HG02678 (cell line): ENCODE measurements around the gene GXYLT1.
A peak's percentile ranks its signal among the peaks of the same experiment; 100 is the strongest.
"Not testable (repeated sequence)": the region's sequence is repeated elsewhere in the genome, so short reads cannot be mapped to it uniquely, and the experiment has no call there.

Source experiments
- ATAC-seq: cut with Tn5 transposase; IDR thresholded peaks from one replicate; pipeline ENCODE4 v1.9.1; 2021; ENCODE audit warnings: mild to moderate bottlenecking, moderate library complexity; ENCODE audit not compliant: unreplicated experiment

The GXYLT1 gene

GRCh38 chr12:42144408-42145196, at the start of gene GXYLT1:
TSS of gene GXYLT1 (minus strand) at chr12:42144874. CDS start at chr12:42144646, 228 bp downstream.
- ATAC-seq, result peak; percentile 95

GRCh38 chr12:42192686-42193085, 48.0 kb upstream of the GXYLT1 start:
- ATAC-seq, result no peak

GRCh38 chr12:42192258-42192657, 47.6 kb upstream of the GXYLT1 start:
- no peak for ATAC-seq

- ATAC-seq, result no peak
Observed at GRCh38 chr12:42190376-42190775, 45.7 kb upstream of the GXYLT1 start.

DNA sequence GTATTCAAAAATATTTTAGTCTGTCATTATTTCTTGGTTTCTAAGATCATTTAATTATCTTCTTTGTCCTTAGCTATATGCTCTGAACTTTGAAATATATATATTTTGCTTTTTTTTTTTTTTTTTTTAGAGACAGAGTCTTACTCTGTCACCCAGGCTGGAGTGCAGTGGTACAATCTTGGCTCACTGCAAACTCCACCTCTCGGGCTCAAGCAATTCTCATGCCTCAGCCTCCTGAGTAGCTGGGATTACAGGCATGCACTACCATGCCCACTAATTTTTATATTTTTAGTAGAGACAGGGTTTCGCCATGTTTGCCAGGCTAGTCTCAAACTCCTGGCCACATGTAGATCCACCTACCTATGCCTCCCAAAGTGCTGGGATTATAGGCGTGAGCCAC, 43.6 kb upstream of the GXYLT1 start:
- ATAC-seq, result not testable (repeated sequence)

- ATAC-seq, result no peak
Observed at GRCh38 chr12:42187799-42188198, 43.1 kb upstream of the GXYLT1 start.

- peak; percentile 59 for ATAC-seq
Observed at GRCh38 chr12:42186793-42187192, 42.1 kb upstream of the GXYLT1 start.

DNA sequence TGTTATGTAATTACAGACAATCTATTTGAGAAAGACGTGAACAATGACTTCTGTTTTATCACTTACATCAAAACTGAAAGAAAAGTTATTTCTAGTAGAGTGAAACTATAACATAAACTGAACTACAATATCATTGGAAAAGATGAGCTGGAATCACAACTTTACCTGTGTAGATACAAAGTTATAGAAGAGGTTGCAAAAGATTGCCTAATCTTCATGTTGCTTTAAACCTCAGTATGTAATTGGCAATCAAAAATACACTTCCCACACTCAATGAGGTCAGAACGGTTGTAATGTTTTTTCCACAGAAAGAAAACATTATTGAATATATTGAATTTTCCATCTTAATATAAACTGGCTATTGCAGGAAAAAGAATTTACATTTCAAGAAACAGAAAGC, 37.7 kb upstream of the GXYLT1 start:
- no peak for ATAC-seq

GRCh38 chr12:42180990-42181596, 36.4 kb upstream of the GXYLT1 start:
- ATAC-seq, result no peak

DNA sequence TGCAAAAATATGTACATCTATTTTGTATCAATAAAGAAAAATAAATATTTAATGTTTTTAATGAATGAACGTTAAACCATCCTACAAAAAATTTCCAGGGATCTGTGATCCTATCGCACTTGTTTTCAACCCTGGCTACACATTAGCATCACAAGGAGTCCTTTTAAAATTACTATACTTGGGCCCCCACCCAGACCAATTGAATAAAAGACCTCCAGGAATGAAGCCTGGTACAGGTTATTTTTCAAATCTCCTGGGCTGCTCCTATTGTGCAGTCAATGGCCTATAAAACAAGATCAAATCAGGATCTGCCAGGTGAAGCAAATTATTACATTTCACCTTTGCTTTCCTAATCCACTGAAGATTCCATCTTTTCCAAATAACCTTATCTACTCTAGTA, 33.4 kb upstream of the GXYLT1 start:
- no peak for ATAC-seq

DNA sequence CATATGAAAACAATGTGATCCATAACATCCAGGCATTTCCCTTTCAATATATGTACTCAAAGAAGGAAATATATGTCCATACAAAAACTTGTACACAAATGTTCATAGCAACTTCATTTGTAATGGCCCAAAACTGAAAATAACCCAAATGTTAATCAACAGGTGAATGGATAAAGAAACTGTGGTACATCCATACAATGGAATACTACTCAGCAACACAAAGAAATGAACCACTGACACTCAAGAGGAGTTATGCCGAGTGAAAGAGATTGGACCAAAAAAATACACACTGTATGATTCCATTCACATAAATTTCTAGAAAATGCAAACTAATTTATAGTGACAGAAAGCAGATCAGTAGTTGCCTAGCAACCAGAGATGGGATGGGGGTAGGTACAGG, 30.3 kb upstream of the GXYLT1 start:
- no peak for ATAC-seq

DNA sequence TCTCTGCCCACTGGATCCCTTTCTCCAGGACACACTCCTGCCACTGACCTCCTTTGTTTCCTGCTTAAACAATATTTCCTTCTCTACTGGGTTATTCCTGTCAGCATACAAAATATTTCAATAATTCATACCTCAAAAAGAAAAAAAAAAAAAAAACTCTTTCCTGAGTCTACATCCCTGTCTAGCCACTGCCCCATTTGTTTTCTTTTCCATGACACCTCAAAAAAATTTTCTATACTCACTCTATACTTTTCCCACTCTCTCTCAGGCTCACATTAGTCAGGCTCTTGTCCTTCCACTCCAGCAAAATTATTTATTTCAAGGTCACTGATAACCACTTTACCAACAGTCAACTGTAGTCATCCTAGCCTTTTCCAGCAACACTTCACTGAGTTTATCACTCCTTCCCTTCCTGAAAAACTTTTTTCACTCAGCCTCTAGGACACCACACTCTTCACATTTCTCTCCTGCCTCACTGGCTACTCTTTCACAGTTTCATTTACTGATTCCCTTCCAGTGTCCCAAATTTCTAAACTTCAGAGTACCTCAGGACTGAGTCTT, 29.4 kb upstream of the GXYLT1 start:
- ATAC-seq, result no peak

DNA sequence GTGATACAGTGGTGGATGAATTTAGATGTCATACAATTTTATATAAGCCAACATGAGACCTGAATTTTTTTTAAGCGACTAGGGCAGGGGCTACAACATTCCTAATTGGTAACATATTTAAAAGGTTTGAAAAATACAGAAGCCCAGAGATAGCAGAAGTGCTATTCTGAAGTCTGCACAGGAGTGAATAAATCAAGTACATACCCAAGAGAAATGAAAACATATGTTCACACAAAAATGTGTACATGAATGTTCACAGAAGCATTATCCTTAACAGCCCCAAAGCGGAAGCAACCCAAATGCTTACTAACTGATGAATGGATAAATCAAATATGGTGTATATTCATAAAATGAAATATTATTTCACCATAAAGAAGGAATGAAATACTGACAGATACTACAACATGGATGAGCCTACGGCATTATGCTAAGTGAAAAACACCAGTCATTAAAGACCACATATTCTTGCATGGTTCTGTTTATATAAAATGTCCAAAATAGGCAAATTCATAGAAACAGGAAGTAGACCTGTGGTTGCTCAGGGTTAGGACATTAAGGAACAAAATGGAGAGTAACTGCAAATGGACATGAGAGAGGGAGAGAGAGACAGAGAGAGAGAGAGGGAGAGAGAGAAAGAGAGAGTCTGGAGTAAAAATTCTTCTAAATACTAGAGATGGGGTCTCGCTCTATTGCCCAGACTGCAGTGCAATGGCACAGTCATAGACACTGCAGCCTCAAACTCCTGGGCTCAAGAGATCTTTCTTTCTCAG, 28.0 kb upstream of the GXYLT1 start:
- no peak for ATAC-seq

DNA sequence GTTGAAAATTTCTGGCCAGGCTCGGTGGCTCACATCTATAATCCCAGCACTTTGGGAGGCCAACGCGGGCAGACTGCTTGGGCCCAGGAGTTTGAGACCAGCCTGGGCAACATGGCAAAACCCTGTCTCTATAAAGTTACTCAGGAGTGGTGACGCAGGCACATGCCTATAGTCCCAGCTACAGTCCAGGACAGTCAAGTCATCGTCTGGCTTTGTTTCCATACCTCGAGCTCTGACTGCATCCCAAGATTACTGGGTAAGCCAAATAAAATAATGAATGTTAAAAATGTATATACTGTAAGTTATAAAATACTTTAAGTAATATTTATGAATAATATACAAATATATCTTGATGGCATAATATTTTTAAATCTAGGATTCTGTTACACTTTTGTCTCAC, 23.0 kb upstream of the GXYLT1 start:
- no peak for ATAC-seq

DNA sequence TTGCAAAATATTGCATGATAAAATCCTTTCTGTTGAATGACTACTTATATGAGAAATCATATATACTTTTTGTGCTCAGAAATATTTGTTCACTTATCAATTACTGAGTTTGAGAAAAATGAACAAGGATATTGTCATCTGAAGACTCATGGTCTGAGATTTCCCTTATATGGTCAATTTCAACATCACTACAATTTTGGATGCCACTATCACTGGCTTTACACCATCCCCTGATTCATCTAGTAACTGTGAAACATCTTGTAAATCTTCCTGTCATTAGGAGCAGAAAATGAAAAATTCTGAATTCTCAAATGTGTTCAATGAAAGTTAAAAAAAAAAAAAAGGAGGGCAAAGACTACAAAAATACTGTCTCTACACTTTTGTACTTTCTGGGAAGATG, 21.8 kb upstream of the GXYLT1 start:
- no peak for ATAC-seq

DNA sequence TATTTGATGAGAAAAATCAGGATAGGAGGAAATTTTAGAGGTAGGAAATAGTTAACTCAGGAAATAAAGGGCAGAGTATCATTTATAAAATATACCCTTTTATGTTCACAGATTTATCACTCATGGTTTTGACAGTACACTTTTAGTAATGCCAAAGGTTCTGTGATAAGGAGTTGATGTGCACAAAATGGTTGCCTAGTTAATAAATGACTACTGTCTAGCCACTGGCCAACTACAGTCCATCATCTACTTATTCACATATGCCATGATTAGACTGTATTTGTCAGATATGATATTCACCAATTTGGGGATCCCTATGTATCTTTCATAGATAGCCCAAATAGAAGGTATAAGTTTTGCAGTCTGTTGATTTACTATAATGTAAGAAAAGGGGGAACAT, 19.2 kb upstream of the GXYLT1 start:
- ATAC-seq, result no peak

DNA sequence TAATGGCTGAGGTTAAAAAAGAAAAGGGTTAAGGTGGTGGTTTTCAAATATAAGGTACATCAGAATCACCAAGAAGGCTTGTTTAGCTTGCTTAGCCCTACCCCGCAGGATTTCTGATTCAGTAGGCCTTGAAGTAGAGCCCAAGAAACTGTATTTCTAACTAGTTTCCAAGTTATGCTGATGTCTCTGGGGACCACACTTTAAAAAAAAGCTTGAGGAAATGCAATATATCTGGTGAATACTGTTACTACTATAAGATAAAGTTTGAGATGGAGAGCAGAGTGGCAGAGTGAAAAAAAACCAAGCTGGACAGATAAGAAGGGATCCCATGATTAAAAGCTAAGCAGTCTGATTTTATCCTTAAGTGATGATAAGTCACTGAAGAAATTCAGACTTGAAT, 18.3 kb upstream of the GXYLT1 start:
- no peak for ATAC-seq

- ATAC-seq, result no peak
Observed at GRCh38 chr12:42162193-42162592, 17.5 kb upstream of the GXYLT1 start.

DNA sequence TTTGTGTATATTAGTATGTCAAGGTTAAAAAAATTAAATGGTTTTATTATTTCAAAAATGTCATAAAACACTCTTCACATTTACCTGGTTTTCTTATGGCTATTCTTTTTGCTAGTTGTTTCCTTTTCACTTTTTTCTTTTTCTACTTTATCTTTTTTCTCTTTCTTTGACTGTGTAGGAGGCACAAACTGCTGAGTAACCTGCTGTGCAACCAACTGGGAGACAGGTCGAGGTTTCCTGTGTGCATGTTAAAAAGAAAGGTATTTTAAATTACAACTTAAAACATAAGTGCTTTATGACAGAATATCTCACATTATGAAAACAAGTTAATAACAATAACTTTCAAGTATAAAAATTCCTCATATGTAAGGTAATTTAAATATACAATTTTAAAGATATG, 16.9 kb upstream of the GXYLT1 start:
- ATAC-seq, result no peak

GRCh38 chr12:42156232-42156631, 11.6 kb upstream of the GXYLT1 start:
- no peak for ATAC-seq

DNA sequence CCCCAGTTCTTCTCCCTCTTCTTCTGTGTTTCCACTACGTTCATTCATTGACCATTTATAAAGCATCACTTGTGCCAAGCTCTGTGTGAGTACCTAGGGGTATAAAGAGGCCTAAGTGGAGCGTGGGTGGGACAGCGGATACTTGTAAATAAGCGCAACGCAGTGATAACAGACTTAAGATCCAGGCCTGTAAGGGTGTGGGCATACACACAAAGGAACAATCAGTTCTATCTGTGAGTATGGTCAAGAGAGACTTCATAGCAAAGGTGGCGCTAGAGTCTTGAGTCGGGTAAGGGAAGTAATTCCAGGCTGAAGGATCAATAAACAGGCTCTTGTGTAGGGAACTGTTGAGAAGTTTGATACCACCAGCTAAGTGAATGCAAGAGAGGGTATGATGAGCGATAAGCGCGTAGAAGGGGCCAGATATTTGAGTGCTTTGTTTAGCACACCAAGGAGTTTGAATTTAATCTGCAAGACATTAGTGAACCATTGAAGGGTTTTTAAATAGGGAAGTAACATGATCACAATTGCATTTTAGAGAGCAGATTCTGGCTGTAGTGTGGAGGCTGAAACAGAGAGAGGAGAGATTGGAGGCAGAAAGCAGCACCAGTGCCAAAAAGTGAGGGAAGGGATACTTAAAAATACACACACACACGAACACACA, 1.0 kb upstream of the GXYLT1 start:
- no peak for ATAC-seq
